Neural progenitor cell (in vitro differentiated cells): ENCODE data around the gene UBE3A. TPM values are rescaled to one million over a fixed set of nuclear protein-coding genes. Genes with fewer than 3 reads are reported as not detected.
"Not testable (repeated sequence)": the region's sequence is repeated elsewhere in the genome, so short reads cannot be mapped to it uniquely, and the experiment has no call there.

Source experiments
- DNase-seq: peaks from one replicate; pipeline ENCODE4 v3.0.0-alpha.2; 2016; ENCODE audit warnings: low spot score
- H2AFZ ChIP-seq: fragments of 200-600 bp; sonication (generic); replicated peaks from 2 replicates; pipeline ENCODE4 v1.6.1; 2016; ENCODE audit warnings: antibody characterized with exemption
- H3F3A ChIP-seq: fragments of 200-600 bp; sonication (generic); 2 replicates; pipeline ENCODE4 v1.6.1; 2016; ENCODE audit warnings: antibody characterized with exemption, low read depth
- H3K27ac ChIP-seq: fragments of 200-600 bp; sonication (generic); 2 replicates; pipeline ENCODE4 v1.5.1; 2016; ENCODE audit warnings: mild to moderate bottlenecking
- H3K27me3 ChIP-seq: fragments of 200-600 bp; sonication (generic); 2 replicates; pipeline ENCODE4 v1.6.1; 2016; ENCODE audit warnings: mild to moderate bottlenecking, moderate library complexity
- H3K36me3 ChIP-seq: fragments of 200-600 bp; sonication (generic); 2 replicates; pipeline ENCODE4 v1.5.1; 2016
- H3K4me1 ChIP-seq: fragments of 200-600 bp; sonication (generic); 2 replicates; pipeline ENCODE4 v1.6.1; 2016; ENCODE audit warnings: mixed run types
- H3K4me2 ChIP-seq: fragments of 200-600 bp; sonication (generic); 2 replicates; pipeline ENCODE4 v1.6.1; 2016
- H3K4me3 ChIP-seq: fragments of 200-600 bp; sonication (generic); 2 replicates; pipeline ENCODE4 v1.5.1; 2016
- H3K79me2 ChIP-seq: fragments of 200-600 bp; sonication (generic); 2 replicates; pipeline ENCODE4 v1.6.1; 2016; ENCODE audit warnings: low read depth
- H3K9ac ChIP-seq: fragments of 200-600 bp; sonication (generic); 2 replicates; pipeline ENCODE4 v1.6.1; 2016
- H3K9me3 ChIP-seq: fragments of 200-600 bp; sonication (generic); 2 replicates; pipeline ENCODE4 v1.5.1; 2016; ENCODE audit warnings: low read depth
- H4K20me1 ChIP-seq: fragments of 200-600 bp; sonication (generic); 2 replicates; pipeline ENCODE4 v1.6.1; 2016; ENCODE audit warnings: low read depth
- H3K27ac Mint-ChIP-seq: 3 replicates; pipeline ENCODE4 v1.8.0; 2021; ENCODE audit warnings: mixed read lengths
- H3K27me3 Mint-ChIP-seq: 2 replicates; pipeline ENCODE4 v1.8.0; 2022; ENCODE audit warnings: low read depth, mild to moderate bottlenecking, inconsistent platforms, moderate library complexity, mixed read lengths; ENCODE audit not compliant: insufficient read depth
- H3K36me3 Mint-ChIP-seq: 3 replicates; pipeline ENCODE4 v1.8.0; 2021; ENCODE audit warnings: mixed read lengths
- H3K4me1 Mint-ChIP-seq: 3 replicates; pipeline ENCODE4 v1.8.0; 2021; ENCODE audit warnings: mixed read lengths
- H3K4me3 Mint-ChIP-seq: 3 replicates; pipeline ENCODE4 v1.8.0; 2021; ENCODE audit warnings: mild to moderate bottlenecking, moderate library complexity, mixed read lengths
- H3K9me3 Mint-ChIP-seq: 3 replicates; pipeline ENCODE4 v1.8.0; 2020; ENCODE audit warnings: mixed read lengths
- EZH2 ChIP-seq: fragments of 200-600 bp; sonication (generic); IDR thresholded peaks from 2 replicates; pipeline ENCODE4 v1.6.1; 2017; ENCODE audit warnings: antibody characterized with exemption, mild to moderate bottlenecking, moderate library complexity
- EZH2phosphoT487 ChIP-seq: fragments of 200-600 bp; sonication (generic); IDR thresholded peaks from 2 replicates; pipeline ENCODE4 v1.6.1; 2017; ENCODE audit warnings: antibody characterized with exemption
- total RNA-seq: library from RNA; depleted of rRNA; stranded (reverse); fragments of >200 nt; gene quantifications from 2 replicates; pipeline ENCODE4 v1.2.3, GENCODE V29; 2015; ENCODE audit warnings: low replicate concordance
- TF ChIP-seq, protein P1 (sequence below): fragments of 200-600 bp; sonication (generic); IDR thresholded peaks from 2 replicates; pipeline ENCODE4 v1.5.1; 2017; ENCODE audit warnings: antibody characterized with exemption, mild to moderate bottlenecking

Gene UBE3A
- total RNA-seq, 1 donor from 2014 or later: 117 TPM

DNA sequence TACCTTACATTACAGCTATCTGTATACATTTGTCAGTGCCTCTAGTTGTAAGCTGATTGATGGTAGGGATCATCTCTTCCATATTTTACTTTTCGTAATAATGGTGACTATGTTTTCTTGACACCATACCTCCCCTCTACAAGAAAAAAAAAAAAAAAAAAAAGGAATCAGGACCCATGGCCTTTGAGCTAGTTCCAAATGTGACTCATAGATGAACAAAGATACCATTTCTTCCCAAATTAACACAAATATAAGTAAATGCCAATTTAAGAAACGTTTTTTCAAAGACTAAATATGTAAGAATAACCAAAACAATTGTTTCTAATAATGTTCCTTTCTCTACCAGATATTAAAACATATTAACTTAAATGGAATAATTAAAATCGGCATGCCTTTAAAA is 23.1 kb downstream of the UBE3A start:
- peaks cover 27% of the 10 kb centered on the region for H3K4me1 ChIP-seq
- H2AFZ ChIP-seq: no peak overlapping the region
- H3K4me3 ChIP-seq: no peak overlapping the region
- no peak overlapping the region for H3K4me3 Mint-ChIP-seq
- peaks cover 57% of the 10 kb centered on the region for H3K36me3 Mint-ChIP-seq
- H3K79me2 ChIP-seq: peaks cover 100% of the 10 kb centered on the region
- H3K9me3 ChIP-seq: no peaks in the 10 kb centered on the region
- TF ChIP-seq, protein P1, sequence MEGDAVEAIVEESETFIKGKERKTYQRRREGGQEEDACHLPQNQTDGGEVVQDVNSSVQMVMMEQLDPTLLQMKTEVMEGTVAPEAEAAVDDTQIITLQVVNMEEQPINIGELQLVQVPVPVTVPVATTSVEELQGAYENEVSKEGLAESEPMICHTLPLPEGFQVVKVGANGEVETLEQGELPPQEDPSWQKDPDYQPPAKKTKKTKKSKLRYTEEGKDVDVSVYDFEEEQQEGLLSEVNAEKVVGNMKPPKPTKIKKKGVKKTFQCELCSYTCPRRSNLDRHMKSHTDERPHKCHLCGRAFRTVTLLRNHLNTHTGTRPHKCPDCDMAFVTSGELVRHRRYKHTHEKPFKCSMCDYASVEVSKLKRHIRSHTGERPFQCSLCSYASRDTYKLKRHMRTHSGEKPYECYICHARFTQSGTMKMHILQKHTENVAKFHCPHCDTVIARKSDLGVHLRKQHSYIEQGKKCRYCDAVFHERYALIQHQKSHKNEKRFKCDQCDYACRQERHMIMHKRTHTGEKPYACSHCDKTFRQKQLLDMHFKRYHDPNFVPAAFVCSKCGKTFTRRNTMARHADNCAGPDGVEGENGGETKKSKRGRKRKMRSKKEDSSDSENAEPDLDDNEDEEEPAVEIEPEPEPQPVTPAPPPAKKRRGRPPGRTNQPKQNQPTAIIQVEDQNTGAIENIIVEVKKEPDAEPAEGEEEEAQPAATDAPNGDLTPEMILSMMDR: no peak
- TF ChIP-seq EZH2 (no peak), EZH2phosphoT487 (no peak)
- H4K20me1 ChIP-seq: peaks cover 92% of the 10 kb centered on the region
- H3K4me2 ChIP-seq: no peak overlapping the region
- no peak overlapping the region for H3K27ac Mint-ChIP-seq
- no peaks in the 10 kb centered on the region for H3K27me3 ChIP-seq
- H3K4me1 Mint-ChIP-seq: no peaks in the 10 kb centered on the region
- H3K9me3 Mint-ChIP-seq: peaks cover 83% of the 10 kb centered on the region
- H3K9ac ChIP-seq: no peak overlapping the region
- no peak for DNase-seq
- peaks cover 5% of the 10 kb centered on the region for H3F3A ChIP-seq
- no peaks in the 10 kb centered on the region for H3K36me3 ChIP-seq
- H3K27me3 Mint-ChIP-seq: peaks cover 5% of the 10 kb centered on the region
- no peak overlapping the region for H3K27ac ChIP-seq

DNA sequence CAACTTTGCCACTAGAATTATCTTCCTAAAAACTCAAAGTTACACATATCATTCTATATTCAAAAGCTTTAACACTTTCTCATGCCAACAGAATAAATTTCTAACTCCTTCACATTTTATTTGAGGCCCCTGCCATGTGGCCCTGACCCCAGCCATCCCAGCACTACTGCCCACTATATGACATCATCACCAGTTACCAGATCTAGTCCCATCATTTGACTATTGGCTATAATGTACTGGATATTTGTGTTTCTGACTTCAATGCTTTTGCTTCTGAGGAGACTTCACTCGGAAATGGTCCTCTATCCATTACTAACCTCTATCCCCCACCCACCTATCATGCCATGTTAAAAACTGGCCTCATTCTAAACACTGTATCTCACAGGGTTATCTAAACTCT is 23.6 kb downstream of the UBE3A start:
- H3K4me3 ChIP-seq: no peak overlapping the region
- Mint-ChIP-seq H3K4me3 (no peak overlapping the region), H3K9me3 (peaks cover 80% of the 10 kb centered on the region), H3K36me3 (peaks cover 57% of the 10 kb centered on the region), H3K4me1 (no peaks in the 10 kb centered on the region), H3K27ac (no peak overlapping the region), H3K27me3 (peaks cover 5% of the 10 kb centered on the region)
- peaks cover 5% of the 10 kb centered on the region for H3F3A ChIP-seq
- H2AFZ ChIP-seq: no peak overlapping the region
- H3K4me1 ChIP-seq: peaks cover 27% of the 10 kb centered on the region
- H3K27ac ChIP-seq: no peak overlapping the region
- TF ChIP-seq, protein P1: no peak
- TF ChIP-seq EZH2 (no peak), EZH2phosphoT487 (no peak)
- no peaks in the 10 kb centered on the region for H3K27me3 ChIP-seq
- H3K79me2 ChIP-seq: peaks cover 100% of the 10 kb centered on the region
- no peak for DNase-seq
- peaks cover 96% of the 10 kb centered on the region for H4K20me1 ChIP-seq
- H3K4me2 ChIP-seq: no peak overlapping the region
- no peaks in the 10 kb centered on the region for H3K36me3 ChIP-seq
- no peaks in the 10 kb centered on the region for H3K9me3 ChIP-seq
- H3K9ac ChIP-seq: no peak overlapping the region

DNA sequence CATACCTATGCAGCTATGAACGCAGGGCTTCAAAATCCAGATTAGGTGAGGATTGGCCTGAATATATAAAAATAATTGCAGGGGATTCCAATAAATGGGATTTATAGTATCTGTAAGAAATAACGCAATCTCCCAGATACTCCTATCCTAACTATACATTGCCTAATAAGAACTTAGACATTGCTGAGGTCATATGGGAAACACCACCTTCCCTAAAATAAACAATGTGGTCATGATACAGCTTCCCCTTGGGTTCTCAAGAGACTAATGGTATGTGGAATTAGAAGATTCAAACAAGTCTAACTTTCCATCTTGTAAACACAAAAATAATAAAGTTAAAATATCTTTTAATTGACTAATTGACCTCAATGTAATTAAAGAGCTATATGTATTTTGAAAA is 28.2 kb downstream of the UBE3A start:
- H3K9ac ChIP-seq: no peak overlapping the region
- no peak for TF ChIP-seq EZH2phosphoT487
- TF ChIP-seq, protein P1: no peak
- no peak for TF ChIP-seq EZH2
- peaks cover 61% of the 10 kb centered on the region for H3K9me3 Mint-ChIP-seq
- H3F3A ChIP-seq: no peaks in the 10 kb centered on the region
- H2AFZ ChIP-seq: no peak overlapping the region
- peaks cover 5% of the 10 kb centered on the region for H3K4me1 ChIP-seq
- no peaks in the 10 kb centered on the region for H3K9me3 ChIP-seq
- H3K27ac Mint-ChIP-seq: no peak overlapping the region
- no peak for DNase-seq
- H3K27me3 ChIP-seq: no peaks in the 10 kb centered on the region
- no peak overlapping the region for H3K4me3 Mint-ChIP-seq
- H4K20me1 ChIP-seq: peaks cover 95% of the 10 kb centered on the region
- H3K4me2 ChIP-seq: no peak overlapping the region
- peaks cover 6% of the 10 kb centered on the region for H3K27me3 Mint-ChIP-seq
- peaks cover 51% of the 10 kb centered on the region for H3K36me3 Mint-ChIP-seq
- no peak overlapping the region for H3K4me3 ChIP-seq
- no peaks in the 10 kb centered on the region for H3K4me1 Mint-ChIP-seq
- peaks cover 9% of the 10 kb centered on the region for H3K36me3 ChIP-seq
- peaks cover 100% of the 10 kb centered on the region for H3K79me2 ChIP-seq
- no peak overlapping the region for H3K27ac ChIP-seq

DNA sequence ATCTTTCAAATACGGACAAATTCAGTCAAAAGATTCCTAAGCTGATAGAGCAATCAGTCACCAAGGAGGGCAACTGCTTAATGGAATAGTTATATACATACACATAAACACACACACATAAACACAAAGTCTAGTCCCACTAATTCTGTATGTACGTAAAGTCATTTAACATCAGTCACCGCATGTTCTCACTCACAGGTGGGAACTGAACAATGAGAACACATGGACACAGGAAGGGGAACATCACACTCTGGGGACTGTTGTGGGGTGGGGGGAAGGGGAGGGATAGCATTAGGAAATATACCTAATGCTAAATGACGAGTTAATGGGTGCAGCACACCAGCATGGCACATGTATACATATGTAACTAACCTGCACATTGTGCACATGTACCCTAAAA is 29.1 kb downstream of the UBE3A start:
- not testable (repeated sequence) for H3F3A ChIP-seq, H3K9ac ChIP-seq, H3K4me1 ChIP-seq, H3K4me1 Mint-ChIP-seq, H3K4me3 Mint-ChIP-seq, H2AFZ ChIP-seq, DNase-seq, H3K27me3 Mint-ChIP-seq, H3K9me3 ChIP-seq, H3K27ac ChIP-seq, H3K4me2 ChIP-seq, H3K27me3 ChIP-seq, H3K4me3 ChIP-seq, H3K27ac Mint-ChIP-seq
- peaks cover 61% of the 10 kb centered on the region for H3K9me3 Mint-ChIP-seq
- peaks cover 55% of the 10 kb centered on the region for H3K36me3 Mint-ChIP-seq
- Histone ChIP-seq H4K20me1 (peaks cover 93% of the 10 kb centered on the region), H3K36me3 (peaks cover 14% of the 10 kb centered on the region), H3K79me2 (peaks cover 100% of the 10 kb centered on the region)
